AG04449 (cell line): ENCODE results near the gene SHROOM1.

Source experiments
- CTCF ChIA-PET: fragments of 350-600 bp; formaldehyde crosslinking; extraction: SDS; loops from one replicate; lab custom pipeline; 2021; ENCODE audit warnings: antibody characterized with exemption; lab: Yijun Ruan, JAX
- POLR2A ChIA-PET: fragments of 400-600, 350-600 bp; formaldehyde crosslinking; extraction: SDS; loops from one replicate; lab custom pipeline; 2020; ENCODE audit warnings: antibody characterized with exemption, inconsistent platforms; lab: Yijun Ruan, JAX
- DNase-seq: peaks from one replicate; pipeline ENCODE4 v3.0.0-alpha.2; 2010; ENCODE audit warnings: low read depth, low spot score
- H3K4me3 ChIP-seq: 2 replicates; pipeline ENCODE4 v1.5.1; 2011; ENCODE audit warnings: low read depth, mild to moderate bottlenecking, control low read depth, low read length
- TF ChIP-seq, protein P1 (sequence below): IDR thresholded peaks from one replicate; pipeline ENCODE4 v1.5.1; 2011; ENCODE audit warnings: mild to moderate bottlenecking, moderate library complexity, low read length, control low read depth, inconsistent platforms; ENCODE audit not compliant: insufficient read depth; ENCODE audit errors: missing control alignments

The SHROOM1 gene

DNA sequence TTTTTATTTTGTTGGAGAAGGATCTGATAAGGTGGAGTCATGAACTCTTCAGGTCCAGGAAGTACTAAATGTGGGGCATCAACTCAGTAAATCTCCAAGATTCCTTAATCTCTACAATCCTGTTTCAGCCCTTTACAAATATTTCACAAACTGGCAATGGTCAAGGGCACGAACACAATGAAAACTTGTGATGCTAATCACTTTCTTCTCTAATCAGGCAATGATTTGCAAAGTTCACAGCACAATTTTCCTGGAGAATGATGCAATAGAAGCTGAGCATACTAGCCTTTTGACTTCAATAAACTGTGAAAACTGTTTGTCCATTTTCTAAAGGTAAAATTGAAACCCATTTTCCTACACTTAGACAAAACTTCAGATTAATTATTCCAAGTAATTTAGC, 18.9 kb upstream of the SHROOM1 start:
- H3K4me3 ChIP-seq: no peak overlapping the region
- ChIA-PET CTCF (interaction anchor here (0.9 to 2.5 kb wide), 5 partner anchors 14 to 344 kb away, joined by 3 to 18 read pairs (median 3); no protein-coding TSS in a partner anchor), POLR2A (no interaction called here)
- TF ChIP-seq, protein P1, sequence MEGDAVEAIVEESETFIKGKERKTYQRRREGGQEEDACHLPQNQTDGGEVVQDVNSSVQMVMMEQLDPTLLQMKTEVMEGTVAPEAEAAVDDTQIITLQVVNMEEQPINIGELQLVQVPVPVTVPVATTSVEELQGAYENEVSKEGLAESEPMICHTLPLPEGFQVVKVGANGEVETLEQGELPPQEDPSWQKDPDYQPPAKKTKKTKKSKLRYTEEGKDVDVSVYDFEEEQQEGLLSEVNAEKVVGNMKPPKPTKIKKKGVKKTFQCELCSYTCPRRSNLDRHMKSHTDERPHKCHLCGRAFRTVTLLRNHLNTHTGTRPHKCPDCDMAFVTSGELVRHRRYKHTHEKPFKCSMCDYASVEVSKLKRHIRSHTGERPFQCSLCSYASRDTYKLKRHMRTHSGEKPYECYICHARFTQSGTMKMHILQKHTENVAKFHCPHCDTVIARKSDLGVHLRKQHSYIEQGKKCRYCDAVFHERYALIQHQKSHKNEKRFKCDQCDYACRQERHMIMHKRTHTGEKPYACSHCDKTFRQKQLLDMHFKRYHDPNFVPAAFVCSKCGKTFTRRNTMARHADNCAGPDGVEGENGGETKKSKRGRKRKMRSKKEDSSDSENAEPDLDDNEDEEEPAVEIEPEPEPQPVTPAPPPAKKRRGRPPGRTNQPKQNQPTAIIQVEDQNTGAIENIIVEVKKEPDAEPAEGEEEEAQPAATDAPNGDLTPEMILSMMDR: no peak
- no peak for DNase-seq

DNA sequence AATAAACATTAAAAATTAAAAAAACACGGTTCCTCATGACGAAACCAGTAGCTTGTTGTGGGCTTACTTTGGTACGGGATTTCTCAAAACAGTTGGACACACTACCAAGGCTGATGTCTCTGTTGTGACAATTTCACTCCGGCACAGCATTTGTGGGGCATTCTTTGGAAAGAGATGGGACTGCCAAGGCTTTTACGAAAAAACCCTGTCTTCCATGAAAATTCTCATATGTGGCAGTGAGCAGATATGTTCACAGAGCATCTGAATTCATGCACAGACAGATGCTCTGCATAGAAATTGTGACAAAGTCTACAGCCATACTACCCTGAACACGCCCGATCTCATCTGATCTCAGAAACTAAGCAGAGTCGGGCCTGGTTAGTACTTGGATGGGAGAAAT, 17.8 kb upstream of the SHROOM1 start:
- no peak overlapping the region for H3K4me3 ChIP-seq
- CTCF ChIA-PET: interaction anchor here (1.0 to 2.5 kb wide), 3 partner anchors 13 to 27 kb away, joined by 3 to 18 read pairs (median 7); no protein-coding TSS in a partner anchor
- TF ChIP-seq, protein P1: no peak
- DNase-seq: no peak
- POLR2A ChIA-PET: no interaction called here

DNA sequence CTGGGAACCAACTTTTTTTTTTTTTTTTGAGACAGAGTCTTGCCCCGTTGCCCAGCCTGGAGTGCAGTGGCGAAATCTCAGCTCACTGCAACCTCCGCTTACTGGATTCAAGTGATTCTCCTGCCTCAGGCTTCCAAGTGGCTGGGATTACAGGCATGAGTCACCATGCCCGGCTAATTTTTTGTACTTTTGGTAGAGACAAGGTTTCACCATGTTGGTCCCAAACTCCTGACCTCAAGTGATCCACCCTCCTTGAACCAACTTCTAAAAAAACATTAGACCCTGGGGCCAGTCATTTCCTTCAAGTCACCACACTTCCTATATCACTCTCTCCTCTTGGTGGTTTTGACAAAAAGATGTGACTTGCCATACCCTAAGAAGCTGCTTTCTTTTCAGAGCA, 10.9 kb upstream of the SHROOM1 start:
- ChIA-PET CTCF (interaction anchor here (2.2 to 3.9 kb wide), 2 partner anchors 21 to 42 kb away, joined by 5 to 32 read pairs; no protein-coding TSS in a partner anchor), POLR2A (no interaction called here)
- DNase-seq: no peak
- TF ChIP-seq, protein P1: no peak
- H3K4me3 ChIP-seq: no peak overlapping the region

DNA sequence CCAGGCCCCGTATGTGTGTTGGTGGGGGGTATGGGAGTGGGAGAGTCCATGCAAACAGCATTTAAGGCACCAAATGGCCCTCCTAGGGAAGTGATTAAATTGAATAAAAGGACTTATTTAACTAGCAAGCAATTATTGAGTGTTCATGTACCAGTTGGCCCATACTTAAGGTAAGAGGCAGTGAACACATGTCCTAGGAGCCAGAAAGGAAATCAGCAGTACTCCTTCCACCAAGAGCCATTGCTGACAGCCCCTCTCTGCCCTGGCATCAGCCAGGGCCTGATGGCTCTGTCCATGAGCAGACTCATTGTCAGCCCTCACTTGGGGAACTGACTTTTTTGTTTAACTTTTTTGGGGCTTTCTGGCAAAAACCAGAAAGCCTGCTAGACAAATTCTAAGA, 10.4 kb upstream of the SHROOM1 start:
- no peak overlapping the region for H3K4me3 ChIP-seq
- ChIA-PET CTCF (interaction anchor here (1.9 to 3.9 kb wide), 3 partner anchors 21 to 455 kb away, joined by 4 to 32 read pairs (median 5); no protein-coding TSS in a partner anchor), POLR2A (no interaction called here)
- no peak for DNase-seq
- TF ChIP-seq, protein P1: no peak

DNA sequence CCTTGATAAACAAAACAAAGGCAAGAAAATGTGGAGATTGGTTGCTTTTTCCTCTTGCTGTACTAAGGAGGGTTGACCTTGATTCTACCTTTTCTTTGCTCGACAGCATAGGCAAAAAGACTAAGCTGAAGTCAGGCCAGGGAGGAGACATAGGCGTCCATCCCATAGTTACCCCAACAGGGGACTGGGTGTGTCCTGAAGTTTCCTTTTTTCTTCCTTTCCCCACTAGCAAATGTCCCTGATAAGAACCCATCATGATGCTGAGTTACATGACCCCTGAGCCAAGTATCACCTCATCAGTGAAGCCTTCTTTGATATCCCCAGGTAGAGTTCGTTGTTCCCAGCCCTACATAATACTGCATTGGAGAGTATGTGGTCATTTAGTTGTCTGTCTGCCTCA, 9.9 kb upstream of the SHROOM1 start:
- CTCF ChIA-PET: interaction anchor here (1.1 to 3.9 kb wide), 6 partner anchors 9 to 454 kb away, joined by 4 to 32 read pairs (median 4); partner anchors contain the start of genes GDF9 and UQCRQ
- no peak for DNase-seq
- TF ChIP-seq, protein P1: no peak
- no peak overlapping the region for H3K4me3 ChIP-seq
- POLR2A ChIA-PET: no interaction called here

DNA sequence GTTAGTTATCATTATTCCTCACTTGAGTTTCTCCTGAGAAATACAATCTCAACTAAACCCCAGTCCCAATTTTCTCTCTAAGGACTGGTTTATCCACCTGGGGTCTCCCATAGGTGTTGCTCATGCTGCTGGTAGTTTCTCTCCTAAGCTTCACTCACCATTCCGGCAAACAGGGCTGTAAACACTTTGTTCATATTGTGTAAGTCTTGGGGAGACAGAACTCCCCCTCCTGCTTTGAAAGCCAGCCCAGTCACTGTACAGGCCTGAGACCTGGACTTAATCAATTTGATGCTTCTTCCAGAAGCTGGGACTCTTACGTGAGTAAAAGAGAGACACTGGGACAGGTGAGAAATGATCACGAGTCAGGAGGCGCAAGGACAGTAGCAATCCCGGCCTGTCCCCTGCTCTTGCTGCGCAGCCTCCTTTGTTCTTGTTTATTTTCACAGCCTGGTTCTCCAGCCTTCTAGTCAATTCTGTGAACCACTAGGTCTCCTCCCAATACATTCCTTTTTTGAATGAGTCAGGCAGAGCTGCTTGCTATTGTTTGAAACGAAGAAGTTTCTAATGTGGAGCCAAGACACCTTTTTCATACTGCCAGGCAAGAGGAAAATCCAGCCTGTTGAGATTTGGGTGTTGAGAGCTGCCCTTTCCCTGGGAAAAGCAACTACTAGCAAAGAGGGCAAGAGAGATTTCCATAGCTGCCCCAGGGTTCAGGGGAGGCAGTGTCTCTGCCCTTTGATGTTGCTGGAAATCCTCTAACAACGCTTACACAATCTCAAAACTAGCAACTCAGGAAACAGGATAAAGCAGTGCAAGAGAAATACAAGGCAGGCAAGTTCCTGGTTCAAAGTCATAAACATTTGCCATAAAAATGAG, 9.2 kb upstream of the SHROOM1 start:
- CTCF ChIA-PET: interaction anchor here (1.1 to 3.9 kb wide), 8 partner anchors 9 to 454 kb away, joined by 3 to 32 read pairs (median 4); partner anchors contain the start of genes GDF9 and UQCRQ
- H3K4me3 ChIP-seq: no peak overlapping the region
- TF ChIP-seq, protein P1: no peak
- DNase-seq: peak; percentile 21
- POLR2A ChIA-PET: no interaction called here
